HEK293 (cell line): Measurements from ENCODE around the gene APLP2.

ENCODE experiments used
- CTCF ChIA-PET: fragments of 350-600 bp; formaldehyde crosslinking; extraction: SDS; loops from one replicate; lab custom pipeline; 2021; ENCODE audit warnings: antibody characterized with exemption; lab: Yijun Ruan, JAX
- POLR2A ChIA-PET: fragments of 300-600 bp; formaldehyde crosslinking; extraction: SDS; loops from one replicate; lab custom pipeline; 2020; ENCODE audit warnings: antibody characterized with exemption, inconsistent platforms; lab: Yijun Ruan, JAX
- H3K27ac ChIP-seq: fragments of 200-500 bp; sonication (Bioruptor generic); 2 replicates; pipeline ENCODE4 v1.5.1; 2014; ENCODE audit warnings: low read depth, low read length, control low read depth, inconsistent platforms; ENCODE audit errors: extremely low read depth
- H3K36me3 ChIP-seq, 2 experiments: fragments of 200-500 bp in 1 of 2; sonication (Bioruptor generic) in 1 of 2; 1 replicate in 1 of 2; 2 replicates in 1 of 2; pipeline ENCODE4 v1.5.1; 2014 to 2017; ENCODE audit warnings: inconsistent platforms in 2 of 2, low read length in 2 of 2; ENCODE audit not compliant: control insufficient read depth in 2 of 2, insufficient read depth in 1 of 2
- H3K4me1 ChIP-seq: fragments of 200-500 bp; sonication (Bioruptor generic); 2 replicates; pipeline ENCODE4 v1.5.1; 2014; ENCODE audit warnings: mild to moderate bottlenecking, low read length, inconsistent platforms; ENCODE audit not compliant: control insufficient read depth, insufficient read depth
- H3K4me3 ChIP-seq: 2 replicates; pipeline ENCODE4 v1.5.1; 2011; ENCODE audit warnings: low read depth, mild to moderate bottlenecking, control low read depth, low read length, moderate library complexity
- H3K9me3 ChIP-seq: fragments of 200-500 bp; sonication (Bioruptor generic); 2 replicates; pipeline ENCODE4 v1.5.1; 2014; ENCODE audit warnings: low read depth, low read length, inconsistent platforms; ENCODE audit not compliant: control insufficient read depth, insufficient read depth
- BCL6B ChIP-seq: fragments of 450-650 bp; formaldehyde crosslinking; IDR thresholded peaks from 2 replicates; pipeline ENCODE4 v1.5.1; 2017; ENCODE audit warnings: missing biosample characterization, missing genetic modification characterization
- KLF16 ChIP-seq: fragments of 450-650 bp; formaldehyde crosslinking; IDR thresholded peaks from 2 replicates; pipeline ENCODE4 v1.5.1; 2017; ENCODE audit warnings: missing biosample characterization, missing genetic modification characterization
- SALL2 ChIP-seq: fragments of 450-650 bp; formaldehyde crosslinking; IDR thresholded peaks from 2 replicates; pipeline ENCODE4 v1.5.0; 2017; ENCODE audit warnings: missing biosample characterization, mild to moderate bottlenecking, missing genetic modification characterization, borderline replicate concordance
- SP7 ChIP-seq: fragments of 450-650 bp; formaldehyde crosslinking; IDR thresholded peaks from 2 replicates; pipeline ENCODE4 v1.5.1; 2016; ENCODE audit warnings: missing biosample characterization, missing genetic modification characterization
- TSHZ1 ChIP-seq: fragments of 450-650 bp; formaldehyde crosslinking; IDR thresholded peaks from 2 replicates; pipeline ENCODE4 v1.5.1; 2016; ENCODE audit warnings: missing biosample characterization, missing genetic modification characterization, borderline replicate concordance
- ZBTB6 ChIP-seq: fragments of 450-650 bp; formaldehyde crosslinking; IDR thresholded peaks from 2 replicates; pipeline ENCODE4 v1.5.1; 2017; ENCODE audit warnings: missing biosample characterization, missing genetic modification characterization
- ZNF175 ChIP-seq: fragments of 450-650 bp; formaldehyde crosslinking; IDR thresholded peaks from 2 replicates; pipeline ENCODE4 v1.5.1; 2016; ENCODE audit warnings: missing biosample characterization, missing genetic modification characterization
- ZNF2 ChIP-seq: fragments of 450-650 bp; formaldehyde crosslinking; IDR thresholded peaks from 2 replicates; pipeline ENCODE4 v1.5.1; 2016; ENCODE audit warnings: missing biosample characterization, missing genetic modification characterization
- ZNF214 ChIP-seq: fragments of 450-650 bp; formaldehyde crosslinking; IDR thresholded peaks from 2 replicates; pipeline ENCODE4 v1.5.1; 2017; ENCODE audit warnings: missing biosample characterization, mild to moderate bottlenecking, missing genetic modification characterization, borderline replicate concordance
- ZNF266 ChIP-seq: fragments of 450-650 bp; formaldehyde crosslinking; IDR thresholded peaks from 2 replicates; pipeline ENCODE4 v1.5.1; 2016; ENCODE audit warnings: missing biosample characterization, missing genetic modification characterization, low read depth
- ZNF426 ChIP-seq: fragments of 450-650 bp; formaldehyde crosslinking; IDR thresholded peaks from 2 replicates; pipeline ENCODE4 v1.5.1; 2017; ENCODE audit warnings: missing biosample characterization, missing genetic modification characterization, mild to moderate bottlenecking, inconsistent platforms, moderate library complexity
- ZNF600 ChIP-seq: fragments of 450-650 bp; formaldehyde crosslinking; IDR thresholded peaks from 2 replicates; pipeline ENCODE4 v1.5.1; 2016; ENCODE audit warnings: missing biosample characterization, missing genetic modification characterization
- ZNF843 ChIP-seq: fragments of 450-650 bp; formaldehyde crosslinking; IDR thresholded peaks from 2 replicates; pipeline ENCODE4 v1.5.1; 2016; ENCODE audit warnings: missing biosample characterization, missing genetic modification characterization
- ZSCAN18 ChIP-seq: fragments of 450-650 bp; formaldehyde crosslinking; IDR thresholded peaks from 2 replicates; pipeline ENCODE4 v1.5.1; 2016; ENCODE audit warnings: missing biosample characterization, missing genetic modification characterization
- TF ChIP-seq, protein P1 (sequence below): fragments of 450-650 bp; formaldehyde crosslinking; IDR thresholded peaks from 2 replicates; pipeline ENCODE4 v1.5.1; 2017; ENCODE audit warnings: missing biosample characterization, missing genetic modification characterization
- TF ChIP-seq, protein P2 (sequence below): fragments of 450-650 bp; IDR thresholded peaks from 2 replicates; pipeline ENCODE4 v1.5.1; 2018; ENCODE audit warnings: missing biosample characterization, missing genetic modification characterization

Gene APLP2

DNA sequence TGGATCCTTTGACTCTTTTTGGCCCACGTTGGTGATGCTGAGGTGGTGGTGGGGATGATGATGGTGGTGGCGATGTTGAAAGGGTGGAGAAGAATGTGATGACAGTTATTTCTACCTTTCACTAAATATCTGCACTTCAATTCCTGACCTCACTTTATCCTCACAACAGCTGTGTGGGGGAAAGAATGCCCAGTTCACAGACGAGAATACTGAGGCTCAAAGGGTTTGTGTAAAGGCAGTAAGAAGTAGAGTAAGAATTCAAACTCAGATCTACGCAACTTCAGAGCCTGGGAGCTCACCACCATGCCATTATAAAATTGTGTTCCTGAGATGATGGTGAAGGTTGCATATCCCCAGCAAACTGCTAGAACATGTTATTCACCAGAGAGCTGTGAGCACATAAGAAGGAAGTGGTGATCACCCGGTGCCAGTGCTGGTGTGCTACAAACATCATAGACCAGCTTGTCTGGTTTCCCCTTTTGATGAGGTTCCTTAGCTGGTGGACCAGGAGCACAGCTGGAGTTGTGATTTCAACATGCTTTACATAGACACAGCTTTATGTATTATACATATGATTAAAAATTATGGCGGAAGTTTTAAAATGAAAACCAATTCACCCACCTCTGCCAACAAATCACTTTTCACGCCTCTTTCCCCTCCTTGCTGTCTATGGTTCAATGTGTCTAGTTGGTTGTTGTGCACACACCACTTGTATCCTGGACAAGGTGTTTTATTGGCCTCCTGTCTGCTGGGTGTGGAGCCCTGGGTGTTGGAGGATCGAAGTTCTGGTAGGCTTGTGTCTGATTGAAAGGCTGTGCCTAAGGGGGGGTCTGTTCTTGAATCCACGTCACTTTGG is 96.1 kb downstream of the APLP2 start (continued):
- TF ChIP-seq ZNF266 (tag by site-specific recombination) = no peak
- no peak for TF ChIP-seq KLF16 (tag by site-specific recombination)
- TF ChIP-seq, protein P1, sequence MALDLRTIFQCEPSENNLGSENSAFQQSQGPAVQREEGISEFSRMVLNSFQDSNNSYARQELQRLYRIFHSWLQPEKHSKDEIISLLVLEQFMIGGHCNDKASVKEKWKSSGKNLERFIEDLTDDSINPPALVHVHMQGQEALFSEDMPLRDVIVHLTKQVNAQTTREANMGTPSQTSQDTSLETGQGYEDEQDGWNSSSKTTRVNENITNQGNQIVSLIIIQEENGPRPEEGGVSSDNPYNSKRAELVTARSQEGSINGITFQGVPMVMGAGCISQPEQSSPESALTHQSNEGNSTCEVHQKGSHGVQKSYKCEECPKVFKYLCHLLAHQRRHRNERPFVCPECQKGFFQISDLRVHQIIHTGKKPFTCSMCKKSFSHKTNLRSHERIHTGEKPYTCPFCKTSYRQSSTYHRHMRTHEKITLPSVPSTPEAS = no peak
- TF ChIP-seq ZNF843 (tag by site-specific recombination) = no peak
- TF ChIP-seq ZNF2 (tag by site-specific recombination) = no peak

DNA sequence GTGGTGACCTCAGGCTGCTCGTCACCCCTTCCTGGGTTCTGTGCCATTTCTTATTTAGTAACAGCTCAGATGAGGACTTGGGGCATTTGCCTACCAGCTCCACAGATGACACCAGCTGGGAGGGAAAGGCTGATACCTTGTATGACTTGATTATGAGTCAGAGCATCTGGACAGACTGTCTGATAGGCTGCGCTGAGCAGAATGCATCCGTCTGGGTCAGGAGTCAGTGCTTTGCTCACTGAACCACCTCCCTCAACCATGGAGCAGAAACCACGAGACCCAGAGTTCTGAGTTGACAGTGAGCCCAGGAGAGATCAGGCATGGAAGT is 96.7 kb downstream of the APLP2 start:
- H3K4me1 ChIP-seq = no peaks in the 10 kb centered on the region
- CTCF ChIA-PET = interaction anchor here (1.1 to 1.5 kb wide), 3 partner anchors 15 to 46 kb away, joined by 3 to 4 read pairs (median 3); no protein-coding TSS in a partner anchor
- TF ChIP-seq BCL6B (tag by site-specific recombination) = no peak
- no peak for TF ChIP-seq ZSCAN18 (tag by site-specific recombination)
- TF ChIP-seq SALL2 (tag by site-specific recombination) = no peak
- 0 out of 2 replicates have a peak, but pooled peaks have one; percentile 26 for TF ChIP-seq ZNF600
- POLR2A ChIA-PET = no interaction called here
- no peaks in the 10 kb centered on the region for H3K9me3 ChIP-seq
- H3K36me3 ChIP-seq = no peaks in the 10 kb centered on the region
- H3K4me3 ChIP-seq = no peak overlapping the region
- no peak overlapping the region for H3K27ac ChIP-seq

DNA sequence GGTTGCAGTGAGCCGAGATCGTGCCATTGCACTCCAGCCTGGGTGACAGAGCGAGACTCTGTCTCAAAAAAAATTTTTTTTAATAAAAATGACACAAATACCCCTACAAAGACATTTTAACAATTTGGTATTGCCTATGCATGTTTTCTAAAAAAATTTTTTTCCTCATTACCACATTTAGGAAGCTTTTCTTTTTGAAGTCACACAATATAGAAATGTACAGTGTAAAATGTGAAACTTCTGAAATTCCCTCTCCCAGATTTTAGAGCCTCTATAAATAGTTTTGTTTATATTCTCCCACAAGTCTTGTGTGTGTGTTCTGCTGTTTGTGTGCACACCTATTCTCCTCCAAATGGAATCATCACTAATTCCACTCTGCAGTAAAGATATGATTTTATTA is 97.5 kb downstream of the APLP2 start:
- Histone ChIP-seq H3K9me3 (no peaks in the 10 kb centered on the region), H3K4me1 (no peaks in the 10 kb centered on the region), H3K4me3 (no peak overlapping the region), H3K27ac (no peak overlapping the region), H3K36me3 (no peaks in the 10 kb centered on the region)
- CTCF ChIA-PET = interaction anchor here (0.6 to 1.5 kb wide), 2 partner anchors 13 to 45 kb away, joined by 4 to 5 read pairs; no protein-coding TSS in a partner anchor
- POLR2A ChIA-PET = interaction anchor here (0.6 kb wide), 1 partner anchor 16 kb away, joined by 4 read pairs; no protein-coding TSS in a partner anchor
- no peak for TF ChIP-seq ZBTB6 (tag by site-specific recombination)
- TF ChIP-seq SP7 = no peak
- TF ChIP-seq, protein P2, sequence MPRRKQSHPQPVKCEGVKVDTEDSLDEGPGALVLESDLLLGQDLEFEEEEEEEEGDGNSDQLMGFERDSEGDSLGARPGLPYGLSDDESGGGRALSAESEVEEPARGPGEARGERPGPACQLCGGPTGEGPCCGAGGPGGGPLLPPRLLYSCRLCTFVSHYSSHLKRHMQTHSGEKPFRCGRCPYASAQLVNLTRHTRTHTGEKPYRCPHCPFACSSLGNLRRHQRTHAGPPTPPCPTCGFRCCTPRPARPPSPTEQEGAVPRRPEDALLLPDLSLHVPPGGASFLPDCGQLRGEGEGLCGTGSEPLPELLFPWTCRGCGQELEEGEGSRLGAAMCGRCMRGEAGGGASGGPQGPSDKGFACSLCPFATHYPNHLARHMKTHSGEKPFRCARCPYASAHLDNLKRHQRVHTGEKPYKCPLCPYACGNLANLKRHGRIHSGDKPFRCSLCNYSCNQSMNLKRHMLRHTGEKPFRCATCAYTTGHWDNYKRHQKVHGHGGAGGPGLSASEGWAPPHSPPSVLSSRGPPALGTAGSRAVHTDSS (tag by site-specific recombination) = no peak
- TF ChIP-seq ZNF426 = no peak
- no peak for TF ChIP-seq ZNF214
- no peak for TF ChIP-seq TSHZ1 (tag by site-specific recombination)
- TF ChIP-seq ZNF175 (tag by site-specific recombination) = no peak
